Trophoblast cell (in vitro differentiated cells and primary cell): Measurements from ENCODE around the gene NFATC2.
A peak's percentile ranks its signal among the peaks of the same experiment; 100 is the strongest.

Source experiments
- DNase-seq, 2 donors: peaks; one replicate each; pipeline ENCODE4 v3.0.0-alpha.2; 2016
- H2AFZ ChIP-seq: 2 replicates; pipeline ENCODE4 v1.6.1; 2013; ENCODE audit warnings: low read length, moderate library complexity, mild to moderate bottlenecking; ENCODE audit not compliant: insufficient read depth, poor library complexity
- H2AK5ac ChIP-seq: 2 replicates; pipeline ENCODE4 v1.6.1; 2013; ENCODE audit warnings: mild to moderate bottlenecking, low read length
- H2BK120ac ChIP-seq: 2 replicates; pipeline ENCODE4 v1.6.1; 2013; ENCODE audit warnings: low read length, mild to moderate bottlenecking, moderate library complexity; ENCODE audit not compliant: insufficient read depth, poor library complexity
- H2BK12ac ChIP-seq: 2 replicates; pipeline ENCODE4 v1.6.1; 2013; ENCODE audit warnings: mild to moderate bottlenecking, low read length, moderate library complexity
- H2BK5ac ChIP-seq: 2 replicates; pipeline ENCODE4 v1.6.1; 2013; ENCODE audit warnings: low read length, low read depth, moderate library complexity, mild to moderate bottlenecking; ENCODE audit not compliant: poor library complexity
- H3K14ac ChIP-seq: 2 replicates; pipeline ENCODE4 v1.6.1; 2013; ENCODE audit warnings: mild to moderate bottlenecking, low read length
- H3K18ac ChIP-seq: 2 replicates; pipeline ENCODE4 v1.6.1; 2013; ENCODE audit warnings: mild to moderate bottlenecking, low read length
- H3K23ac ChIP-seq: 2 replicates; pipeline ENCODE4 v1.6.1; 2013; ENCODE audit warnings: low read length
- H3K27ac ChIP-seq: 2 replicates; pipeline ENCODE4 v1.5.1; 2013; ENCODE audit warnings: low read depth, mild to moderate bottlenecking, inconsistent platforms, low read length, moderate library complexity
- H3K27me3 ChIP-seq: 2 replicates; pipeline ENCODE4 v1.6.1; 2013; ENCODE audit warnings: inconsistent platforms, mild to moderate bottlenecking, low read length, moderate library complexity; ENCODE audit not compliant: insufficient read depth
- H3K36me3 ChIP-seq, 2 experiments: 1 replicate in 1 of 2; 2 replicates in 1 of 2; pipeline ENCODE4 v1.6.1; 2013; ENCODE audit warnings: low read length in 2 of 2, mild to moderate bottlenecking in 2 of 2, moderate library complexity in 1 of 2; ENCODE audit not compliant: insufficient read depth in 2 of 2, control insufficient read depth in 1 of 2
- H3K4ac ChIP-seq: 2 replicates; pipeline ENCODE4 v1.6.1; 2013; ENCODE audit warnings: low read depth, mild to moderate bottlenecking, low read length, moderate library complexity
- H3K4me1 ChIP-seq, 2 experiments: 1 replicate in 1 of 2; 2 replicates in 1 of 2; pipeline ENCODE4 v1.6.1; 2013; ENCODE audit warnings: low read length in 2 of 2, mild to moderate bottlenecking in 2 of 2, moderate library complexity in 1 of 2; ENCODE audit not compliant: insufficient read depth in 2 of 2, control insufficient read depth in 1 of 2
- H3K4me2 ChIP-seq: 2 replicates; pipeline ENCODE4 v1.6.1; 2013; ENCODE audit warnings: inconsistent platforms, mild to moderate bottlenecking, low read length, moderate library complexity
- H3K4me3 ChIP-seq: 2 replicates; pipeline ENCODE4 v1.5.1; 2013; ENCODE audit warnings: mild to moderate bottlenecking, low read depth, low read length, inconsistent platforms
- H3K79me1 ChIP-seq: one replicate; pipeline ENCODE4 v1.6.1; 2013; ENCODE audit warnings: low read length
- H3K79me2 ChIP-seq: 2 replicates; pipeline ENCODE4 v1.6.1; 2013; ENCODE audit warnings: low read length, mild to moderate bottlenecking; ENCODE audit not compliant: control insufficient read depth, insufficient read depth, poor library complexity
- H3K9ac ChIP-seq: 2 replicates; pipeline ENCODE4 v1.6.1; 2013; ENCODE audit warnings: mild to moderate bottlenecking, low read length
- H3K9me3 ChIP-seq: 2 replicates; pipeline ENCODE4 v1.6.1; 2013; ENCODE audit warnings: low read depth, mild to moderate bottlenecking, control low read depth, inconsistent platforms, low read length; ENCODE audit not compliant: insufficient read depth
- H4K12ac ChIP-seq: 2 replicates; pipeline ENCODE4 v1.6.1; 2013; ENCODE audit warnings: low read depth, mild to moderate bottlenecking, low read length, moderate library complexity
- H4K8ac ChIP-seq: 2 replicates; pipeline ENCODE4 v1.6.1; 2013; ENCODE audit warnings: low read depth, mild to moderate bottlenecking, low read length, moderate library complexity
- H4K91ac ChIP-seq: one replicate; pipeline ENCODE4 v1.6.1; 2013; ENCODE audit warnings: low read depth, mild to moderate bottlenecking, low read length, moderate library complexity
- WGBS: extraction: QIAGEN DNeasy Blood & Tissue Kit; methylation state at CpG from one replicate; pipeline ENCODE4 v1.1.7; 2013; ENCODE audit warnings: missing lambda C conversion rate; ENCODE audit not compliant: insufficient read length, insufficient coverage; ENCODE audit errors: extremely low coverage; 5-methylcytosine and 5-hydroxymethylcytosine counted together

Gene NFATC2

DNA sequence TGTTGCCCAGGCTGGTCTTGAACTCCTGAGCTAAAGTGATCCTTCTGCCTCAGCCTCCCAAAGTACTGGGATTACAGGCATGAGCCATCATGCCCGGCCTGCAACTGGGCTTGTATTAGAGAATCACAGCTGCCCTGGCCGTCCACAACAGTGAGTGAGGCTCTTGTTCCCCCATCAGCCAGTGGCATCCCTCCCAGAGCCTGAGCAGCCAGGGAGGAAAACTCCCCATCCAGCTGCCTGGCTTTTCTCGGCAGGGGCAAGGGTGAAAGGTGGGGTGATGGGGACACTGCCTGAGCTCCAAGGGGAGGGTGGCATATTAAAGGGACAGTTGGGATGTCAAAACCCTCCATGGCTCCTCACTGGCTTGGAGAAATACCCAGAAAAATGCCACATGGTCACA lies 185.6 kb downstream of the NFATC2 start:
- Histone ChIP-seq H2AFZ (no peak overlapping the region), H3K27me3 (no peaks in the 10 kb centered on the region), H3K4me1 (no peaks in the 10 kb centered on the region)

DNA sequence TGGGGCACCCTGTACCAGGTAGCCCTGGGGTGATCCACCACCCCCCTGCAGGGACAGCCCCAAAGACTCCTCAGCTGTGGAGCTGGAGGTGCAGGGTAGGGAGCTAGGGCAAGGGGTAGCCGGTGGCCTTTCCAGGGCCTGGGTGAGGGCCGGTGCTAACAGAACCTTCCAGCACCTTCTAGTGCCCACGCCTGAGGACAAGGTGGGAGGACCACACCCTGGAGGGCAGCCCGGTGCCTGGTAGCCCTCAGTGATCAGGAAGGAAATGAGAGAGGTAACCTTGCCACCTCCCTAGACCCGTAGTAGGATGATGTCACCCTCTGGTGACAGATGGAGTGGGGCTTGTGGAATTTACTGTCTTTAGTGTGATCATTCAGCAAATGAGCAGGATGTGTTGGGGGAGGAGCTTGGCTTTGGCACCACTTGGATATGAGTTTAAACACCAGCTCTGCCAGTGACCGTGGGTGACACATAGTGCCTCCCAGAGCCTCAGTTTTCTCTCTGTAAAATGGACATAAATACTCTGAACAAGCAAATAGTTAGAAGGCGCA lies 187.7 kb downstream of the NFATC2 start:
- H3K79me1 ChIP-seq = no peaks in the 10 kb centered on the region
- no peaks in the 10 kb centered on the region for H3K4me1 ChIP-seq
- no peaks in the 10 kb centered on the region for H3K79me2 ChIP-seq
- no peak overlapping the region for H2AK5ac ChIP-seq
- no peak overlapping the region for H2BK5ac ChIP-seq
- H3K18ac ChIP-seq = no peak overlapping the region
- H4K12ac ChIP-seq = no peak overlapping the region
- H2BK120ac ChIP-seq = no peak overlapping the region
- H3K9me3 ChIP-seq = peaks cover 4% of the 10 kb centered on the region
- no peak overlapping the region for H2AFZ ChIP-seq
- no peak overlapping the region for H3K4ac ChIP-seq
- no CpG with 5 or more reads among the region's 7 CpGs for WGBS
- no peak overlapping the region for H4K8ac ChIP-seq
- no peak for DNase-seq
- no peak overlapping the region for H3K14ac ChIP-seq
- H4K91ac ChIP-seq = no peak overlapping the region
- H3K36me3 ChIP-seq = no peaks in the 10 kb centered on the region
- H3K27me3 ChIP-seq = no peaks in the 10 kb centered on the region
- no peak overlapping the region for H3K9ac ChIP-seq
- no peak overlapping the region for H3K4me2 ChIP-seq
- no peak overlapping the region for H3K27ac ChIP-seq
- no peak overlapping the region for H3K23ac ChIP-seq
- H2BK12ac ChIP-seq = no peak overlapping the region
- H3K4me3 ChIP-seq = no peak overlapping the region

More for the DNA sequence above, 185.6 kb downstream of the NFATC2 start:
- Histone ChIP-seq H3K9ac (no peak overlapping the region), H3K27ac (no peak overlapping the region), H3K36me3 (no peaks in the 10 kb centered on the region), H4K91ac (no peak overlapping the region), H3K9me3 (peaks cover 4% of the 10 kb centered on the region), H2BK120ac (no peak overlapping the region), H4K8ac (no peak overlapping the region), H2BK5ac (no peak overlapping the region), H3K23ac (no peak overlapping the region), H3K4me3 (no peak overlapping the region), H3K18ac (no peak overlapping the region), H3K79me1 (no peaks in the 10 kb centered on the region), H3K79me2 (no peaks in the 10 kb centered on the region), H3K4me2 (no peak overlapping the region), H4K12ac (no peak overlapping the region), H2BK12ac (no peak overlapping the region), H2AK5ac (no peak overlapping the region), H3K14ac (no peak overlapping the region), H3K4ac (no peak overlapping the region)
- no peak for DNase-seq
- no CpG with 5 or more reads among the region's 3 CpGs for WGBS

DNA sequence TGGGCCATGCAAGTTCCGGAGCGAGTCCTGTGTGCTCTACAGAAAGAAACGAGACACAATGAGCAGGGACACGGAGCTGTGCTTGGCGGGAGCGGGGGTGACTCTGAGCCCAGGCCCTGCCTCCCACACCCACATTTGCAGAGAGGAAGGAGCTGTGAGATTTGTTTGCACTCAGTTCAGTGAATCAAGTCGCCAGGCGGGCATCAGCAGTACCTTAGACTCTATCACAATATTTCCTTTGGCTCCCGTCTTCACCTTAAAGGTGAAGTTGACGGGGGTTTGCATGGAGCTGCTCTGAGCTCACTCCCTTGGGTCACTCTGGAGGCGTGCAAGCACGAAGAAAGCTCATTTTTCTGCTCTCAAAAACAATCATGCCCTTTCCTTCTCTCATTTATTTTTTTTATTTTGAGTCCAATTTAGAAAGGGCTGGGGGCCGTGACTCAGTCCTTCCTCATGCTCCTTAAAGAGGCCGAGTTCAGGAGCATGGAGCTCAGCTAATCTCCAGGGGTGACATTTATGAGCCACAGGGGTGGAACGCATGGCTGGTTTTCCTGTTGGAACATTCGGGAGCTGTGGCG lies 188.2 kb downstream of the NFATC2 start:
- H4K8ac ChIP-seq = no peak overlapping the region
- H3K18ac ChIP-seq = no peak overlapping the region
- H4K12ac ChIP-seq = no peak overlapping the region
- no peak overlapping the region for H3K27ac ChIP-seq
- no peak overlapping the region for H2AFZ ChIP-seq
- no peak overlapping the region for H4K91ac ChIP-seq
- no peak for DNase-seq
- no peaks in the 10 kb centered on the region for H3K4me1 ChIP-seq
- H3K36me3 ChIP-seq = no peaks in the 10 kb centered on the region
- H3K79me2 ChIP-seq = no peaks in the 10 kb centered on the region
- no peaks in the 10 kb centered on the region for H3K79me1 ChIP-seq
- no peak overlapping the region for H2BK120ac ChIP-seq
- H3K9ac ChIP-seq = no peak overlapping the region
- no peak overlapping the region for H2BK5ac ChIP-seq
- peak overlapping the region; percentile 45 for H2BK12ac ChIP-seq
- no CpG with 5 or more reads among the region's 17 CpGs for WGBS
- no peak overlapping the region for H2AK5ac ChIP-seq
- H3K23ac ChIP-seq = no peak overlapping the region
- no peak overlapping the region for H3K14ac ChIP-seq
- peaks cover 4% of the 10 kb centered on the region for H3K9me3 ChIP-seq
- no peaks in the 10 kb centered on the region for H3K27me3 ChIP-seq
- H3K4me2 ChIP-seq = no peak overlapping the region
- no peak overlapping the region for H3K4ac ChIP-seq
- H3K4me3 ChIP-seq = no peak overlapping the region

DNA sequence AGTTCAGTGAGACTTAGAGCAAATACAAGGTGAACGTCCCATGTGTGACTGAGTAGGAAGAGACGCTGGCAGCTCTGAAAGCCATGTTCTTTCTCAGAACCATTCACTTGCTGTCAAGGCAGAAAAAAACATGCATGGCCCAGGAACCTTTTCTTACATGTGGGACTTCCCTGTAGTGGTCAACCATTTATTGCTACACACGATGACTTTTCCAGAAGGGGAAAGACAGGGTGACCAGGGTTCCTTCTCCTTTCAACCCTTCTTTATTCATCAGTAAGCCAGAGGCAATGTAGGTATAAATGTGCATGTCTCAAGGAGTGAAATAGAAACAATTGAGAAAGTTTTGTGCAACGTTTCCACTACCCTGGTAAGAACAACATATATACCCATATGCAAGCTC lies 189.0 kb downstream of the NFATC2 start:
- Histone ChIP-seq H4K91ac (no peak overlapping the region), H3K9me3 (peaks cover 4% of the 10 kb centered on the region), H3K79me1 (no peaks in the 10 kb centered on the region), H2AFZ (no peak overlapping the region), H3K27ac (no peak overlapping the region), H3K4me1 (no peaks in the 10 kb centered on the region), H4K12ac (no peak overlapping the region), H3K14ac (no peak overlapping the region), H2BK5ac (no peak overlapping the region), H2BK12ac (no peak overlapping the region), H3K9ac (no peak overlapping the region), H2BK120ac (no peak overlapping the region), H3K18ac (no peak overlapping the region), H3K36me3 (no peaks in the 10 kb centered on the region), H3K4me3 (no peak overlapping the region), H2AK5ac (no peak overlapping the region), H4K8ac (no peak overlapping the region), H3K4ac (no peak overlapping the region), H3K27me3 (no peaks in the 10 kb centered on the region), H3K23ac (no peak overlapping the region), H3K4me2 (no peak overlapping the region), H3K79me2 (no peaks in the 10 kb centered on the region)
- no peak for DNase-seq
- WGBS = no CpG with 5 or more reads among the region's 4 CpGs
